Mucosa of rectum (tissue), 2 donors: Measurements from ENCODE around the gene EFHC1.

Experiments used
- H3K27ac ChIP-seq, 2 donors: one replicate each; pipeline ENCODE4 v1.7.0; 2013; ENCODE audit warnings: inconsistent platforms in 2 of 2, low read depth in 2 of 2, low read length in 2 of 2
- H3K27me3 ChIP-seq, 2 donors: one replicate each; pipeline ENCODE4 v1.7.0; 2013; ENCODE audit warnings: low read length in 2 of 2; ENCODE audit not compliant: control insufficient read depth in 2 of 2, insufficient read depth in 2 of 2
- H3K36me3 ChIP-seq, 2 donors: one replicate each; pipeline ENCODE4 v1.7.0; 2013; ENCODE audit warnings: low read length in 2 of 2; ENCODE audit not compliant: control insufficient read depth in 2 of 2, insufficient read depth in 2 of 2
- H3K4me1 ChIP-seq, 2 donors: one replicate each; pipeline ENCODE4 v1.7.0; 2013; ENCODE audit warnings: low read length in 2 of 2, mild to moderate bottlenecking in 1 of 2; ENCODE audit not compliant: control insufficient read depth in 2 of 2, insufficient read depth in 2 of 2
- H3K4me3 ChIP-seq, 2 donors: one replicate each; pipeline ENCODE4 v1.7.0; 2013; ENCODE audit warnings: low read length in 2 of 2
- H3K9ac ChIP-seq, 2 donors: one replicate each; pipeline ENCODE4 v1.7.0; 2013; ENCODE audit warnings: low read length in 2 of 2, low read depth in 1 of 2, mild to moderate bottlenecking in 1 of 2
- H3K9me3 ChIP-seq, 2 donors: one replicate each; pipeline ENCODE4 v1.7.0; 2013; ENCODE audit warnings: low read length in 2 of 2; ENCODE audit not compliant: control insufficient read depth in 2 of 2
- donor health status: healthy.
- donor health status: Normal muscosa, but diverticular disease.

EFHC1 gene

DNA sequence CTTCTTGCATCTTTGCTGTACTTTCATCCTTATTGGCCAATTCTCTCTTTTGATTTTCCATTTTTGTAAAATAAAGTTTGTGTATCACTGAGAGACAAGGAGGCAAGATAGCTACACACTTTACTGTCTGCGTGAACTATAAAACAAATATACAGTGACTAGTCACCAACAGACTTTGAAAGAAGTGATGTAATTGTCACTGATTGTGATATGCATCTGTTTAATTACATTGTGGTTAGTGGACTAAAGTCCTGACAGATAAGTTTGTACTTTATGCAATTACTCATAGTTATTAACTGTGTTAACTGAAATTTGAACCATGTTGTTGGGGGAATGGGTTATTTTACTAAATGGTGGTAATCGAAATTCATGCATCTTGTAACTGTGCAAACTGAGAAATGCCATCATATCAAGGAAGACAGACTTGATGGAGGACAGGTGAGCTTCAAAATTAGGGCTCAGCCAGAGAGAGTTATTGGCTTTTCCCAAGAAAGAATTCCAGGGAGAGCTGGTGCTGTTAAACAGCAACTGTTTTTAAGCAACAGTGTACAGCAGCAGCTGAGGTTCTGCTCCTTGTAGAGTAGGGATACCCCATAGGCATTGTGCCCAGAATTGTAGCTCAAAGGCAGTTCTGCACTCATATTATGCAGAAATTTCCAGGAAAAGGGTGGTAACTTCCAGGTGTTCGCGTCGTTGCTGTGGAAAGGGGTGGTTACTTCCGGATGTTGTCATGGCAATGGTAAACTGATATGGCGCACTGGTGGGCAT is 62.9 kb downstream of the EFHC1 start:
- Histone ChIP-seq H3K27ac (no peak overlapping the region), H3K4me3 (no peak overlapping the region), H3K4me1 (no peaks in the 10 kb centered on the region), H3K36me3 (no peaks in the 10 kb centered on the region), H3K9me3 (no peaks in the 10 kb centered on the region), H3K9ac (no peak overlapping the region), H3K27me3 (no peaks in the 10 kb centered on the region)

DNA sequence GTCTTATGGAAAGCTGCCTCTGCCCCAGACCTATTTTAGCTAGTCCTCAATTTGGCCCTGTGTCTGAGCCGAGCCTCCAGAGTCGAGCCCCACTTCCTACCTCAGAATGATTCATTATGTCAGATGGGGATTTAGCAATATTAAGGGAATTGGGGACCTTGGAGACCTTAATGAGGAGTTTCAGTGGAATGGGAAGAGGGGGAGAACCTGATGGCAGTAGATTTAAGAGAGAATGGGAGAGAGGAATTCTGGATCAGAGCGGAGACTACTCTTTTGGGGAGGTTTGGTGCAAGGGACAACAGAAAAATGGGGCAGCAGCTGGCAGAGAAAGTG is 63.5 kb downstream of the EFHC1 start:
- no peaks in the 10 kb centered on the region for H3K27me3 ChIP-seq
- no peak overlapping the region for H3K9ac ChIP-seq
- no peak overlapping the region for H3K4me3 ChIP-seq
- H3K9me3 ChIP-seq: no peaks in the 10 kb centered on the region
- H3K27ac ChIP-seq: no peak overlapping the region
- no peaks in the 10 kb centered on the region for H3K4me1 ChIP-seq
- no peaks in the 10 kb centered on the region for H3K36me3 ChIP-seq

DNA sequence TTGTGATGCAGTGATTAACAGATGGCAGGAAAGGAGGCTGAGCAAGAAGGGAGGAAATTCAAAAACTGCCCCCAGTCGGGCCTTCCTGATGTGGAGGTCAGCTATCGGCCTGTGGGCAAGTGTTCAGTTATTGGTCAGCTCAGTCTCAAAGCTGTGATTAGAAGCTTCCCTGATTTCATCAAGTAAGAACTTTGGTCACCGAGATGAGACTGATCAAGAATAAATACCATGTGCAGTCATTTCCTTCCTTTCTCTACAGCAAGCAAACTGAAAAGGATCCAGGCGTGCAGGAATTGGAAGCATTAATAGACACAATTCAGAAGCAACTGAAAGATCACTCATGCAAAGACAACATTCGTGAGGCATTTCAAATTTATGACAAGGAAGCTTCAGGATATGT is 69.7 kb downstream of the EFHC1 start:
- Histone ChIP-seq H3K4me1 (no peaks in the 10 kb centered on the region), H3K27me3 (no peaks in the 10 kb centered on the region), H3K9ac (no peak overlapping the region), H3K4me3 (no peak overlapping the region), H3K9me3 (no peaks in the 10 kb centered on the region), H3K36me3 (no peaks in the 10 kb centered on the region), H3K27ac (no peak overlapping the region)

DNA sequence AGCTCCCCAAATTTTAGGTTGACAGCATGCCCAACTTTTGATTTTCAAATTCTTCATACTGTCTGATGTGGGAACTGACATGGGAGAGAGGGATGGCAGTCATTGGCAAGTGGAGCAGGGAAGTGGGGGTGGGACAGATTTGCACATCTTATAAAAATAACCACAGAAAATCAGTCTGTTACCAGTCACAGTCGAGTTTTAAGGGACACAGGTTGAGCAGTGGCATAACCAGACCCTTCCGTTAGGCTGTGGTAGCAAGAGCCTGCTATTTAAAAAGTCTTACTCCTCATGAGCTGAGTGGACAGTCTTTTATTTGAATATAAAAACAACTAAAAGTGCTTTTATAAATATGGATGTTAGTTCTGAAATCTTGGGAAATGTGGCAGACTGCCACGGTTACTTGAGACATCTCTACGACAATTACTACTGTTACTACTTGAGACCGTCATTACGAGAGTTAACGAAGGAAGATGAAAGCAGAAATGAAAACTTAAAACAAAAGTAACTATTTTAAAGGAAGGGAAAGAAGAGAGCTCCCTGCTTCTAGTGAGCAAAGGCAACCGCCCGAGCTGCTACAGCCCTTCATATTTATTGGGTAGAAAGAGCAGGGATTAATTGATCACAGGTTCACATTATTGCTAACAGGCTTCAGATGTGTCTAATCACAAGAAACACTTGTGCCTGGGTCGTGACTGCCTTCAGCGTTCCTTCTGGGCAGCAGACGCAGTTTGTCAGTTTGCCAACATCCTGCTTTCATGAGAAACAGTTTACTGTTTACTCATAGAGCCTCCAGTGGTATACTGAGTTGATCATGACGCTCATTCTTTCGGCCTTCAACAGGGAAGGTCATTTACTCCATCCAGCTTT is 71.3 kb downstream of the EFHC1 start:
- Histone ChIP-seq H3K36me3 (no peaks in the 10 kb centered on the region), H3K9ac (peak overlapping the region in 1 of 2 donors; percentile 17), H3K9me3 (no peaks in the 10 kb centered on the region), H3K27me3 (no peaks in the 10 kb centered on the region), H3K27ac (peak overlapping the region; percentile 23 to 67), H3K4me3 (no peak overlapping the region), H3K4me1 (no peaks in the 10 kb centered on the region)

DNA sequence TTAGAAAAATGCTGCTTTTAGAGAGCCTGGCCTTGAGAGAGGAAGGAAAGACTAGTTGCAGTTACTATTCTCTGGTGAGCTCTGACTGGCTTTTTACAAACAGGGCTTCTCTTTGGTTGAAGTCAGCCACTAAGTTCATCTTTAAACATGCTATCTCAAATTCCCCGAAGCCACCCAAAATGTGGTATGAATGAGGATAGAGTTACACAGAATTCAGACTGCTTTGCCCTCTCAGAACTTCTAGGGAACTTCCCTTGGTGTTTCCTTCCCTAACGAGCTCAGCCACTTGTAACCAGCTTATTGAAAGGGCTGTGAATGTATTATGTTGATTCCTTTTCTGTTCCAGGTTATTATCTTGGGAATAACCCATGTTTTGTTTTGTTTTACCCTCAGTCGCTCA is 73.5 kb downstream of the EFHC1 start:
- no peaks in the 10 kb centered on the region for H3K36me3 ChIP-seq
- no peaks in the 10 kb centered on the region for H3K4me1 ChIP-seq
- H3K9ac ChIP-seq: no peak overlapping the region
- no peaks in the 10 kb centered on the region for H3K27me3 ChIP-seq
- no peak overlapping the region for H3K4me3 ChIP-seq
- H3K9me3 ChIP-seq: no peaks in the 10 kb centered on the region
- H3K27ac ChIP-seq: peak overlapping the region in 1 of 2 donors; percentile 24

DNA sequence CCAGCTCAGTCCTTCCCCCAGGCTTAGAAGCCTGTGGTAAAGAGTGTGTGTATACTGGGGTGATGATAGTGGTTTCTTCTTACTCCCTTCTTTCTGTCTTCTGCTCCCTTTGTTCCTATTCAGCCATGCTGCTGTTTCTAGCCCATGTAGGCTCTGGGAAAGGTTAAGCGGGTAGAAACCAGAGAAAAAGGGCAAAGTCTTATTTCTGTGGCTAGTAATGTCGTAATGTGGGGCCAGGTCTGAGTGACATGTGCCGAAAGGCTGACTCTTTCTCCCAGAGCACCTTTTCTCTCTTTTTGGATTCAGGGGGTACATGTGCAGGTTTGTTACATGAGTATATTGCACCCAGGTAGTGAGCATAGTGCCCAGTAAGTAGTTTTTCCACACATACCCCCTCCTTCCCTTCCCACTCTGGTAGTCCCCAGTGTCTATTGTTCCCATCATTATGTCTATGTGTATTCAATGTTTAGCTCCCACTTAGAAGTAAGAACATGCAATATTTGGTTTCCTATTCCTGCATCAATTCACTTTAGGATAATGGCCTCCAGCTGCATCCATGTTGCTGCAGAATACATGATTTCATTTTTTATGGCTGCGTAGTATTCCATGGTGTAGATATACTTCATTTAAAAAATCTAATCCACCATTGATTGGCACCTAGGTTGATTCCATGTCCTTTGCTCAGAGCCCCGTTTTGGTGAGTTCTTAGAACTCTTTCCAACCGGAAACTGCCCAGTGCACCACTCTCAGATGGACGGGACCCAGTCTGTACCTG is 74.3 kb downstream of the EFHC1 start:
- Histone ChIP-seq H3K27me3 (no peaks in the 10 kb centered on the region), H3K27ac (peak overlapping the region in 1 of 2 donors; percentile 24), H3K9me3 (no peaks in the 10 kb centered on the region), H3K4me3 (no peak overlapping the region), H3K36me3 (no peaks in the 10 kb centered on the region), H3K9ac (no peak overlapping the region), H3K4me1 (no peaks in the 10 kb centered on the region)

DNA sequence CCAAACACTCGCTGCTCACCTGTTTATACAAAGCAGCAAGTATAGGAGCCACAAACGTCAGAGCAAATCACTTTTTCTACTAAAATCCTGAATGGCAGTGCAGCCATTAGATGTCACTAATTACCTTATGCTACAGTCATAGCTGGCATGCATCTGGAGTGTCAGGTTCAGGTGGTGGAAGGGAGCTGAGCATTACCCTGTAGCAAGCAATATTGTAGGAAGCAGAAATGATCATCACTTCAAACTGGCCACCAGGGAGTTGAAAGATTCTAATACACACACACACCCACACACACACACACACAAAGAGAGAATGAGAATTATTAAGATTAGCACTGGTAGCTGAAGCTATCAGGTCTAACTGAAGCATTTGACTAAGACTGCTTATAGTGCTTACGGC is 75.8 kb downstream of the EFHC1 start:
- Histone ChIP-seq H3K27me3 (no peaks in the 10 kb centered on the region), H3K9ac (no peak overlapping the region), H3K4me3 (no peak overlapping the region), H3K27ac (no peak overlapping the region), H3K9me3 (no peaks in the 10 kb centered on the region), H3K36me3 (no peaks in the 10 kb centered on the region), H3K4me1 (no peaks in the 10 kb centered on the region)

DNA sequence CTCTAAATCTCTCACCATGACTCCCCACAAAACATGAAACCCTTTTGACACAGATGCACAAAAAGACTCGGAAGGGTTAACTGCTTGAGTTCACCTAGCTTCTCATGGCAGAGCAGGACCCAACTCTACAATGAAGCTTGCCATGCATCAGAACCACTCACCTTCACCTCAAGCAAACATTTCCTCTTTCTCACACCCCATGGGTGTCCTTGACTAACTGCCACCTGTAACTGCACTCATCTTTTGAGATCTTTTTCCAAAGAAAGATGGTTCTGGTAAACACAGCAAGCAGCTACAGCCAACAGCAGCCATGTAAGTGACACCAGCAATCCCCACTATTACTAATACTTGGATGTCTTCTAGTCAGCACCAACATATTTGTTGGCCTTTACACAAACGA is 76.5 kb downstream of the EFHC1 start:
- no peak overlapping the region for H3K9ac ChIP-seq
- H3K9me3 ChIP-seq: no peaks in the 10 kb centered on the region
- H3K36me3 ChIP-seq: no peaks in the 10 kb centered on the region
- no peak overlapping the region for H3K27ac ChIP-seq
- no peak overlapping the region for H3K4me3 ChIP-seq
- H3K27me3 ChIP-seq: no peaks in the 10 kb centered on the region
- H3K4me1 ChIP-seq: no peaks in the 10 kb centered on the region

DNA sequence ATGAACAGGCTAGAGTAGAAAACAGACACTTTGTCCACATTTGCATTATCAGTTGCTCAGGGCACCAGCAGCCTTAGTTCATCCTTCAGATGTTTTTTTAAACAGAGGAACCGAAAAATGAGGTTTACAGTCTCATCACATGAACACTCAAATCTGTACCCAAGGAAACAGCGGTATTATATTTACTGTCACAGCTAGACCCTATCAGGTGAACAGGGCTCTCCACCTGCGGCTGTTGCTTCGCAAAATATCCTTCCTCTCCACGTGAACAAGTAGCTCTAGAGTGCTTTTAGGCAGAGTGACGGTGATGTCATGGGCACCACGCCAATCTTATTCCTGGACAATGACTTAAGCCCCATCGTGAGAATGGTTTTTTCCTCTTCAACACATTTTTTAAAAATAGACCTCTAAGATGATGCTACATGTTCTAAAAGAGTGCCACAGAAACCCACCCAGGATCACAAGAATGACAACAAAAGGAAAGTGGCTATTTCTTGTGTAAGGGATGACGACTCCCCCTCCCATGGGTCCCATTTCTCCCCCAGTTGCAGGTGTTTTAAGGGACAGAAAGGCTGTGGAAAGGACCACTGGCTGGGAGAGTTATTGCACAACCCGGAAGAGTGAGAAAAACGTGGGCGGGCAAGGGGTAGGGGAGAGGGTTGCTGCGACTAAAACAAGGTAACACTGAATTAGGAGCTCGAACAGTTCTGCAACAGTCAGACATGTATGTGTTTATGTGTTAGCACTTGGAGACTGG is 77.7 kb downstream of the EFHC1 start:
- Histone ChIP-seq H3K36me3 (peaks cover 7 to 8% of the 10 kb centered on the region in 2 donors), H3K9me3 (no peaks in the 10 kb centered on the region), H3K4me1 (peaks cover under 1 to 2% of the 10 kb centered on the region in 2 donors), H3K4me3 (no peak overlapping the region), H3K27ac (peak overlapping the region; percentile 66 to 70), H3K9ac (peak overlapping the region in 1 of 2 donors; percentile 7), H3K27me3 (no peaks in the 10 kb centered on the region)
